ENCODE measurements around the gene RAB5IF. TPM values are rescaled to one million over a fixed set of nuclear protein-coding genes. Genes with fewer than 3 reads are reported as not detected.
"Not testable (repeated sequence)": the region's sequence is repeated elsewhere in the genome, so short reads cannot be mapped to it uniquely, and the experiment has no call there.

The RAB5IF gene
- total RNA-seq, 1 experiment from 2014 or later, result 150 TPM

DNA sequence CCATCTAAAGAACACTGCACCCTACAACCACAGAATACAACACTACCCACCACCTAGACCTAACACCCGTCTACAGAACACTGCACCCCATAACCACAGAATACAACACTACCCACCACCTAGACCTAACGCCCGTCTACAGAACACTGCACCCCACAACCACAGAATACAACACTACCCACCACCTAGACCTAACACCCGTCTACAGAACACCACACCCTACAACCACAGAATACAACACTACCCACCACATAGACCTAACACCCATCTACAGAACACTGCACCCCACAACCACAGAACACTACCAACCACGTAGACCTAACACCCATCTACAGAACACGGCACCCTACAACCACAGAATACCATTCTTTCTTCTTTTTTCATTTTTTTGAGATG lies 40.9 kb upstream of the RAB5IF start:
- DNase-seq (ENCODE audit: low spot score); H3K27ac ChIP-seq (ENCODE audit: low read depth, low read length, poor library complexity, severe bottlenecking); CTCF ChIA-PET; H3K9me3 ChIP-seq (ENCODE audit: low read depth, low read length, poor library complexity, severe bottlenecking); BruUV-seq (replicated peaks); H3K36me3 ChIP-seq (ENCODE audit: insufficient read depth, low read length, poor library complexity, severe bottlenecking); intact Hi-C loops (cut with micrococcal nuclease; ENCODE audit: unreplicated experiment); H3K4me3 ChIP-seq (ENCODE audit: low read depth, low read length, poor library complexity, severe bottlenecking); H3K4me1 ChIP-seq (ENCODE audit: insufficient read depth, low read length, poor library complexity, severe bottlenecking); POLR2A ChIA-PET (ENCODE audit: low non-redundant PET); H3K27me3 ChIP-seq (replicated peaks; ENCODE audit: insufficient read depth, low read depth, low read length, poor library complexity): not testable (repeated sequence)

DNA sequence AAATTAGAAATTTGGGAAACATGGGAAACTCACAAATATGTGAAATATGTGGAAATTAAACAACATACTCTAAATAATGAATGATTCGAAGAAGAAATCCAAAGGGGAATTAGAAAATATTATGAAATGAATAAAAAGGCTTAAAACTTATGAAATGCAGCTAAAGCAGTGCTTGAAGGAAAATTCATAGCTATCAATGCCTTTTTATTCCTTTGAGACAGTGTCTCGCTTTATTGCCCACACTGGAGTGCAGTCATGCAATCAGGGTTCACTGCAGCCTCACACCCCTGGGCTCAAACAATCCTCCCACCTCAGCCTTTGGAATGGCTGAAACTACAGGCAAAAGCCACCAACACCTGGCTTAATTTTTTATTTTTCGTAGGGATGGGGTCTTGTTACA lies 40.1 kb upstream of the RAB5IF start:
- no peak for TF ChIP-seq EZH2 (IDR thresholded peaks at IDR 0.05; ENCODE audit: borderline replicate concordance, low read depth, low read length, poor library complexity, severe bottlenecking)
- TF ChIP-seq, protein P1, sequence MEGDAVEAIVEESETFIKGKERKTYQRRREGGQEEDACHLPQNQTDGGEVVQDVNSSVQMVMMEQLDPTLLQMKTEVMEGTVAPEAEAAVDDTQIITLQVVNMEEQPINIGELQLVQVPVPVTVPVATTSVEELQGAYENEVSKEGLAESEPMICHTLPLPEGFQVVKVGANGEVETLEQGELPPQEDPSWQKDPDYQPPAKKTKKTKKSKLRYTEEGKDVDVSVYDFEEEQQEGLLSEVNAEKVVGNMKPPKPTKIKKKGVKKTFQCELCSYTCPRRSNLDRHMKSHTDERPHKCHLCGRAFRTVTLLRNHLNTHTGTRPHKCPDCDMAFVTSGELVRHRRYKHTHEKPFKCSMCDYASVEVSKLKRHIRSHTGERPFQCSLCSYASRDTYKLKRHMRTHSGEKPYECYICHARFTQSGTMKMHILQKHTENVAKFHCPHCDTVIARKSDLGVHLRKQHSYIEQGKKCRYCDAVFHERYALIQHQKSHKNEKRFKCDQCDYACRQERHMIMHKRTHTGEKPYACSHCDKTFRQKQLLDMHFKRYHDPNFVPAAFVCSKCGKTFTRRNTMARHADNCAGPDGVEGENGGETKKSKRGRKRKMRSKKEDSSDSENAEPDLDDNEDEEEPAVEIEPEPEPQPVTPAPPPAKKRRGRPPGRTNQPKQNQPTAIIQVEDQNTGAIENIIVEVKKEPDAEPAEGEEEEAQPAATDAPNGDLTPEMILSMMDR (conservative IDR thresholded peaks at IDR 0.05; ENCODE audit: low read depth, low read length), result no peak
- intact Hi-C loops (cut with micrococcal nuclease; ENCODE audit: unreplicated experiment), result no loop called here
- no peak for DNase-seq (ENCODE audit: low spot score)
- POLR2A ChIA-PET (ENCODE audit: low non-redundant PET), result no interaction called here
- Histone ChIP-seq H3K36me3 (ENCODE audit: insufficient read depth, low read length, poor library complexity, severe bottlenecking) (no peaks in the 10 kb centered on the region), H3K27ac (ENCODE audit: low read depth, low read length, poor library complexity, severe bottlenecking) (no peak overlapping the region), H3K27me3 (replicated peaks; ENCODE audit: insufficient read depth, low read depth, low read length, poor library complexity) (no peaks in the 10 kb centered on the region), H3K4me3 (ENCODE audit: low read depth, low read length, poor library complexity, severe bottlenecking) (no peak overlapping the region), H3K4me1 (ENCODE audit: insufficient read depth, low read length, poor library complexity, severe bottlenecking) (no peaks in the 10 kb centered on the region), H3K9me3 (ENCODE audit: low read depth, low read length, poor library complexity, severe bottlenecking) (peaks cover 7% of the 10 kb centered on the region)
- CTCF ChIA-PET, result no interaction called here
- BruUV-seq (replicated peaks), result no TSS peak

DNA sequence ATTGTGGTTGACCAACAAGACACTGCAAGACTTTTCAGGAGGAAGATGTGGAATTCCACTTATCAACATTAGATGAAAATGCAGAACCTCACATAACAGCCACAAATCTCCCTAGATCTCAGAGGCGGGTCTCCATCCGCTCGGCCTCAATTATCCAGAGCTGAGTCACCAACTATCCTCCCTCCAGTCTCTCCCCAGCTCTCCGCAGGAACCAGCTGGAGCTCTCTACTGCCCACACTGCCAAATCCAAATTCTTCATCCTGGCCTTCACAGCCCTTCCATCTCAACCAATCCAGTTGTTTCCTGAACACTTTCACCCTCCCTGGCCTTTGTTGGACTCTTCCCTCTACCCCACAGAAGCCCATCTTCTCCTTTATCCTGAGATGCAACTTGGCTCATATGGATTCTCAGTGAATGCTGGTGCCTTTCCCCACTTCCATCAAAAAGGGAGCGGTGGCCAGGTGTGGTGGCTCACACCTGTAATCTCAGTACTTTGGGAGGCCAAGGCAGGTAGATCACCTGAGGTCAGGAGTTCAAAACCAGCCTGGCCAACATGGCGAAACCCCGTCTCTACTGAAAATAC lies 35.6 kb upstream of the RAB5IF start:
- no peak overlapping the region for H3K4me3 ChIP-seq (ENCODE audit: low read depth, low read length, poor library complexity, severe bottlenecking)
- ChIA-PET POLR2A (ENCODE audit: low non-redundant PET) (no interaction called here), CTCF (no interaction called here)
- no TSS peak for BruUV-seq (replicated peaks)
- H3K4me1 ChIP-seq (ENCODE audit: insufficient read depth, low read length, poor library complexity, severe bottlenecking), result peaks cover 21% of the 10 kb centered on the region
- H3K9me3 ChIP-seq (ENCODE audit: low read depth, low read length, poor library complexity, severe bottlenecking), result peaks cover 7% of the 10 kb centered on the region
- peak; percentile 67 for DNase-seq (ENCODE audit: low spot score)
- no peaks in the 10 kb centered on the region for H3K27me3 ChIP-seq (replicated peaks; ENCODE audit: insufficient read depth, low read depth, low read length, poor library complexity)
- H3K36me3 ChIP-seq (ENCODE audit: insufficient read depth, low read length, poor library complexity, severe bottlenecking), result no peaks in the 10 kb centered on the region
- intact Hi-C loops (cut with micrococcal nuclease; ENCODE audit: unreplicated experiment), result no loop called here
- H3K27ac ChIP-seq (ENCODE audit: low read depth, low read length, poor library complexity, severe bottlenecking), result no peak overlapping the region
- TF ChIP-seq EZH2 (IDR thresholded peaks at IDR 0.05; ENCODE audit: borderline replicate concordance, low read depth, low read length, poor library complexity, severe bottlenecking), result no peak
- TF ChIP-seq, protein P1 (conservative IDR thresholded peaks at IDR 0.05; ENCODE audit: low read depth, low read length), result no peak

All from A673 (cell line).